Measurements from ENCODE around the gene MYBBP1A.

MYBBP1A gene

DNA sequence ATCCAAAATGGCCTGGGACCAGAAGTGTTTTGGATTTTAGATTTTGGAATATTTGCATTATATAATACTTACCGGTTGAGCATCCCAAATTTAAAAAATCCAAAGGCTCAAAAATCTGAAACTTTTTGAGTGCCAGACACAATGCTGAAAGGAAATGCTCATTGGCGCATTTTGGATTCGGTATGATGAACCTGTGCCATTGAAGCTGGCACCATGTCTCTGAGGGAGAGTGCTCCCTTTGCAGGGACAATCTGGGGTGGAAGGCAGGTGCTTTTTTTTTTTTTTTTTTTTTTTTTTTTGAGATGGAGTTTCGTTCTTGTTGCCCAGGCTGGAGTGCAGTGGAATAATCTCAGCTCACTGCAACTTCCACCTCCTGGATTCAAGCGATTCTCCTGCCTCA lies 46.9 kb upstream of the MYBBP1A start:
- H3K27ac ChIP-seq: no peak overlapping the region
- no peak for TF ChIP-seq CTCF (conservative IDR thresholded peaks at IDR 0.05; ENCODE audit: low read depth, low read length)
- H3K4me3 ChIP-seq (IDR thresholded peaks at IDR 0.05; ENCODE audit: insufficient read depth, low read depth, low read length): no peak overlapping the region
- H3K79me2 ChIP-seq (ENCODE audit: insufficient read depth, low read depth): no peaks in the 10 kb centered on the region
- H3K9ac ChIP-seq: no peak overlapping the region
- H3K36me3 ChIP-seq (ENCODE audit: insufficient read depth): no peaks in the 10 kb centered on the region
- no peaks in the 10 kb centered on the region for H4K20me1 ChIP-seq (ENCODE audit: insufficient read depth)
- no peak overlapping the region for H2AFZ ChIP-seq (ENCODE audit: low read depth)
- no peaks in the 10 kb centered on the region for H3K4me1 ChIP-seq (ENCODE audit: low read depth, poor library complexity, severe bottlenecking)
- H3K27me3 ChIP-seq (ENCODE audit: insufficient read depth, low read depth): peaks cover 26% of the 10 kb centered on the region; the same call in 1 of the 2 replicates
- no peak overlapping the region for H3K4me2 ChIP-seq

GRCh38 chr17:4601326-4601725 lies 46.1 kb upstream of the MYBBP1A start:
- Histone ChIP-seq H3K4me3 (IDR thresholded peaks at IDR 0.05; ENCODE audit: insufficient read depth, low read depth, low read length) (no peak overlapping the region), H4K20me1 (ENCODE audit: insufficient read depth) (no peaks in the 10 kb centered on the region)
- no peak for TF ChIP-seq CTCF (conservative IDR thresholded peaks at IDR 0.05; ENCODE audit: low read depth, low read length)

GRCh38 chr17:4600563-4600962 lies 45.4 kb upstream of the MYBBP1A start:
- H3K4me2 ChIP-seq: no peak overlapping the region
- no peaks in the 10 kb centered on the region for H3K79me2 ChIP-seq (ENCODE audit: insufficient read depth, low read depth)
- no peaks in the 10 kb centered on the region for H3K4me1 ChIP-seq (ENCODE audit: low read depth, poor library complexity, severe bottlenecking)
- H3K9ac ChIP-seq: no peak overlapping the region
- no peaks in the 10 kb centered on the region for H4K20me1 ChIP-seq (ENCODE audit: insufficient read depth)
- no peak overlapping the region for H3K4me3 ChIP-seq (IDR thresholded peaks at IDR 0.05; ENCODE audit: insufficient read depth, low read depth, low read length)
- no peak overlapping the region for H2AFZ ChIP-seq (ENCODE audit: low read depth)
- no peak overlapping the region for H3K27ac ChIP-seq
- peaks cover 29% of the 10 kb centered on the region; the same call in 1 of the 2 replicates for H3K27me3 ChIP-seq (ENCODE audit: insufficient read depth, low read depth)
- TF ChIP-seq CTCF (conservative IDR thresholded peaks at IDR 0.05; ENCODE audit: low read depth, low read length): no peak
- no peaks in the 10 kb centered on the region for H3K36me3 ChIP-seq (ENCODE audit: insufficient read depth)

More at GRCh38 chr17:4601326-4601725, 46.1 kb upstream of the MYBBP1A start:
- Histone ChIP-seq H3K36me3 (ENCODE audit: insufficient read depth) (no peaks in the 10 kb centered on the region), H3K4me1 (ENCODE audit: low read depth, poor library complexity, severe bottlenecking) (no peaks in the 10 kb centered on the region), H3K27ac (no peak overlapping the region), H3K4me2 (no peak overlapping the region), H3K79me2 (ENCODE audit: insufficient read depth, low read depth) (no peaks in the 10 kb centered on the region), H3K27me3 (ENCODE audit: insufficient read depth, low read depth) (peaks cover 28% of the 10 kb centered on the region; the same call in 1 of the 2 replicates), H3K9ac (no peak overlapping the region), H2AFZ (ENCODE audit: low read depth) (no peak overlapping the region)

DNA sequence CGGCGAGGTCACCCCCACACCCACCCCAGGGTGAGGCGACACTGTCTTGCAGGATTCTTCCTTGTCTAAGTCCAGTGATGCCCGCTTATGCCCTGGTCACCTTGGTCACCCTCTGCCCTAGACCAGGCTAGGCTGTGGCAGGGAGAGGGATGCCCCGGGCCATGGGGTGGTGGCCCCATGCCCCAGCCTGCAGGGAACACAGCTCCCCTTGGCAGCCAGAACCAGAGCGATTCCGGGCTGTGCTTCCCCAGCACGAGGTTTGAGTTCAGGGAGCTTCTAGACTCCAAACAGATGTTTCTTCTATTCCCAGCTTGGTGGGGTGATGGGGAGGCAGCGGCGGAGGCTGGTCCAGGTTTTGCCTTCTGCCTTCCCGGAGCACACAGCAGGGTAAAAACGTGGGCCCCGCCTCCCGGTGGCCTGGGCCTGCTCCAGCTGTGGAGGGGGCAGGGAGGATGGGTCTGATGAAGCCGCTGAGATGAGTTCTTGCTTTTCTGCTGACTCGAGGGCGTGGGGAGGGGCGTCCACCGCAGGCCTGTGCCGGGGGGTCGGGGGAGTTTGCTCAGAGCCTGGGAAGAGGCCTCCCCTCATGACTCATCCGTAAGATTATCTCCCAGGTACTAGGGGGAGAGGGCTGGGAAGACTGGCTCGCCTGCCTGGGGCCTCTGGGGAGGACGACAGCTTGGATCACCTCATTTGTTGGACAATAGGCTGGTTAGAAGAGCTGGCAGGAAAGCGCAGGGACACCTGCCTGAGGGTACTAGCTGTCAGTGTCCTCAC lies 44.5 kb upstream of the MYBBP1A start:
- H3K9ac ChIP-seq: no peak overlapping the region

More for the DNA sequence above, 44.5 kb upstream of the MYBBP1A start:
- Histone ChIP-seq H4K20me1 (ENCODE audit: insufficient read depth) (no peaks in the 10 kb centered on the region), H3K4me3 (IDR thresholded peaks at IDR 0.05; ENCODE audit: insufficient read depth, low read depth, low read length) (no peak overlapping the region), H3K27me3 (ENCODE audit: insufficient read depth, low read depth) (peaks cover 32% of the 10 kb centered on the region; the same call in 1 of the 2 replicates), H3K79me2 (ENCODE audit: insufficient read depth, low read depth) (no peaks in the 10 kb centered on the region), H3K36me3 (ENCODE audit: insufficient read depth) (no peaks in the 10 kb centered on the region), H3K4me2 (no peak overlapping the region), H2AFZ (ENCODE audit: low read depth) (no peak overlapping the region), H3K27ac (no peak overlapping the region), H3K4me1 (ENCODE audit: low read depth, poor library complexity, severe bottlenecking) (no peaks in the 10 kb centered on the region)
- no peak for TF ChIP-seq CTCF (conservative IDR thresholded peaks at IDR 0.05; ENCODE audit: low read depth, low read length)

All from KMS-11 (cell line).